ENCODE data around the gene NBEA.
"Not testable (repeated sequence)": the region's sequence is repeated elsewhere in the genome, so short reads cannot be mapped to it uniquely, and the experiment has no call there.

The NBEA gene

DNA sequence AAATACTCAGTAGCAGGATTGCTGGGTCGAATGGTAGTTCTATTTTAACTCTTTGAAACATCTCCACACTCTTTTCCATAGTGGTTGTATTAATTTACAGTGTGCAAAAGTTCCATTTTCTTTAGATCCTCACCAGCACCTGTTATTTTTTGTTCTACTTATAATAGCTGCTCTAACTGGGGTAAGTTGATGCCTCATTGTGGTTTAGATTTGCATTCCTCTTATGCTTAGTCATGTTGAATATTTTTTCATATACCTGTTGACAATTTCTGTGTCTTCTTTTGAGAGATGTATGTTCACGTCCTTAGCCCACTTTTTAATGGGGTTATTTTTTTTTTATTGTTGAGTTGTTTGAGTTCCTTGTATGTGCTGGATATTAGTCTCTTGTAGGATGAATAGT lies 144.6 kb downstream of the NBEA start:
- TF ChIP-seq CTCF (IDR thresholded peaks at IDR 0.05; ENCODE audit: low read depth, low read length) = no peak
- Histone ChIP-seq H3K9me3 (no peaks in the 10 kb centered on the region), H3K27me3 (no peaks in the 10 kb centered on the region), H3K4me1 (no peaks in the 10 kb centered on the region), H3K36me3 (no peaks in the 10 kb centered on the region; the same call in 1 of the 2 replicates), H3K4me3 (ENCODE audit: low read depth, low read length) (no peak overlapping the region)
- no peak for DNase-seq

- Histone ChIP-seq H3K4me1 (no peaks in the 10 kb centered on the region), H3K27me3 (no peaks in the 10 kb centered on the region), H3K4me3 (ENCODE audit: low read depth, low read length) (no peak overlapping the region), H3K9me3 (no peaks in the 10 kb centered on the region), H3K36me3 (no peaks in the 10 kb centered on the region)
- DNase-seq = no peak
- TF ChIP-seq CTCF (IDR thresholded peaks at IDR 0.05; ENCODE audit: low read depth, low read length) = no peak
Observed at GRCh38 chr13:35092251-35092650, 150.2 kb downstream of the NBEA start.

GRCh38 chr13:35092751-35093150 lies 150.7 kb downstream of the NBEA start:
- Histone ChIP-seq H3K27me3 (no peaks in the 10 kb centered on the region), H3K36me3 (no peaks in the 10 kb centered on the region), H3K4me3 (ENCODE audit: low read depth, low read length) (no peak overlapping the region), H3K9me3 (no peaks in the 10 kb centered on the region), H3K4me1 (no peaks in the 10 kb centered on the region)
- TF ChIP-seq CTCF (IDR thresholded peaks at IDR 0.05; ENCODE audit: low read depth, low read length) = no peak
- DNase-seq = no peak

- Histone ChIP-seq H3K4me1 (no peaks in the 10 kb centered on the region), H3K4me3 (ENCODE audit: low read depth, low read length) (no peak overlapping the region), H3K36me3 (no peaks in the 10 kb centered on the region), H3K27me3 (no peaks in the 10 kb centered on the region), H3K9me3 (no peaks in the 10 kb centered on the region)
- TF ChIP-seq CTCF (IDR thresholded peaks at IDR 0.05; ENCODE audit: low read depth, low read length) = no peak
- DNase-seq = no peak
Observed at GRCh38 chr13:35093356-35093755, 151.3 kb downstream of the NBEA start.

GRCh38 chr13:35106771-35107170 lies 164.7 kb downstream of the NBEA start:
- not testable (repeated sequence) for H3K4me3 ChIP-seq (ENCODE audit: low read depth, low read length); DNase-seq; H3K9me3 ChIP-seq; H3K36me3 ChIP-seq; H3K4me1 ChIP-seq; H3K27me3 ChIP-seq

GRCh38 chr13:35107535-35107934 lies 165.5 kb downstream of the NBEA start:
- Histone ChIP-seq H3K36me3 (no peaks in the 10 kb centered on the region), H3K4me1 (no peaks in the 10 kb centered on the region), H3K4me3 (ENCODE audit: low read depth, low read length) (no peak overlapping the region), H3K9me3 (no peaks in the 10 kb centered on the region), H3K27me3 (no peaks in the 10 kb centered on the region)
- TF ChIP-seq CTCF (IDR thresholded peaks at IDR 0.05; ENCODE audit: low read depth, low read length) = no peak
- no peak for DNase-seq

DNA sequence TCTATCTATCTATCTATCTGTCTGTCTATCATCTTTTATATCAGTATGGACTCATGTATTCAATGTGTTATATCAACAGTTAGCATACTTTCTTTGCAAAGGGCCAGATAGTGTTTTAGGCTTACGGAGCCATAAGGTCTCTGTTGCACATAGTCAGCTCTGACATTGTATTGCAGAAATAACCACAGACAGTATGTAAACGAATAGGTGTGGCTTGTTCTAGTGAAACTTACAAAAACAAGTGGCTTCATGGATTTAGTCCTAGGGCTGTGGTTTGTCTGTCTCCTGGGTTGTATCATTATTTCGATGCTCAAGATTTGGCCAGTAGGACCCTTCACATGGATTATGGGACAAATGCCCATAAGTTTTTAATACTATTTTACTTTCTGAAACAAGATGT lies 171.5 kb downstream of the NBEA start:
- H3K9me3 ChIP-seq; DNase-seq; H3K4me1 ChIP-seq; H3K27me3 ChIP-seq; H3K36me3 ChIP-seq; H3K4me3 ChIP-seq (ENCODE audit: low read depth, low read length): not testable (repeated sequence)
